ENCODE measurements around the gene IFNA17.
"Not testable (repeated sequence)": the region's sequence is repeated elsewhere in the genome, so short reads cannot be mapped to it uniquely, and the experiment has no call there.

IFNA17 gene

DNA sequence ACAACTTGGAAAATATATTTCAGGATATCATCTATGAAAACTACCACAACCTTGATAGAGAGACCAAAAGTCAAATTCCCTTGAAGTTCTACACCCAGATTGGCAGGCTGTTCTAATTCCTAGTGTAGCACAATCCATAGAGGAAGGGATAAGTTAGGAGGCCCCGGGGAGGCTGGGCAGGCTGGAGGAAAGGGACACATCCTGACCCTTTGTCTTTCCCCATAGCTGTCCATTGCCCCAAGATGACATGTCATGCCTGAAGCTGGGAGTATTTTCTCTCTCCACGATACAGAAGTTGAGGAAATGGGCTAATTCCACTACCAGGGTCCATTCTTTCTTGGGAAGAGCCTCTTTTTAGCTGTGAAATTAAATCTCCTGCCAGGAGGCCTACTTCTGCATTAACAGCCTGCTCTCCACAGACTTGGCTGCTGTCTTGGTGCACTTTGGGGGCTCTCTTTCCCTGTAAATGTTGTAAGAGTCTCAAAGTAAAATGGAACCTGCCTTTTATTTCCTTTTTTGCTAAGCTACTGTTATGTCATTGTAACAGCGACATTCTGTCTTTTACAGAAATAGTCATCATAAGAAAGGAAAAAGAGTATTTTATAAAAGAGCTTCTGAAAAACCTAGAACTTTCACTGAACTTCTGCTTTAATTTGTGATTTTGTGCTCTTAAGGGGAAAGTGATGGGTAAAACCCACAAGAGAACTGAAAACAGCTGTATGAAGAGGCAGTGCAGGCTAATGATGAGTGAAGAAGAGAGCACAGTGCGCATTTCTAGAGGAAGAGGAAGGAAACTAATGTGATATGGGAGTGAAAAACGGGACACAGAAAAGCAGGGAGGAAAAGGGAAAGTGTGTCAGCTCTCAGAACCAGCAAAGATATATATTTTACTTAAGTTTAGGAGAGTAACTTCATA lies 14.4 kb downstream of the IFNA17 start:
- intact Hi-C loops (cut with DNase I); DNase-seq: not testable (repeated sequence)

DNA sequence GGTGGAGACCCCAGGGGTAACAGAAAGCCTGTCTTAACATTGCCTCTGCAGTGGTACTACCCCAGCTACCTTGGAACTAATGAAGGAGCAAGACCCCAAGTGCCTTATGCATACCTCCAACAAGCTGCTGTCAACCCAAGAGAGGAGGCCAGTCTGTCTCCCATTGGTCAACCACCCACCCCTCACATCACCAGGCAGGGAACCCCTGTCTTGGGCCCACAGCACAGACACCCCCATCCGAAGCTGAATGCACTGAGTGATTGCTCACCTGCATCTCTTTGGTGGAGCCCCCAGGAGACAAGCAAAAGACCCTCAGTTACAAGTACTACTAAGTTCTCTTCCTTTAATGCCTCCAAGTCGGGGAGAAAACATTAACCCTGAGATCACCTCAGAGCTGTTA lies 15.9 kb downstream of the IFNA17 start:
- intact Hi-C loops (cut with DNase I); DNase-seq: not testable (repeated sequence)

DNA sequence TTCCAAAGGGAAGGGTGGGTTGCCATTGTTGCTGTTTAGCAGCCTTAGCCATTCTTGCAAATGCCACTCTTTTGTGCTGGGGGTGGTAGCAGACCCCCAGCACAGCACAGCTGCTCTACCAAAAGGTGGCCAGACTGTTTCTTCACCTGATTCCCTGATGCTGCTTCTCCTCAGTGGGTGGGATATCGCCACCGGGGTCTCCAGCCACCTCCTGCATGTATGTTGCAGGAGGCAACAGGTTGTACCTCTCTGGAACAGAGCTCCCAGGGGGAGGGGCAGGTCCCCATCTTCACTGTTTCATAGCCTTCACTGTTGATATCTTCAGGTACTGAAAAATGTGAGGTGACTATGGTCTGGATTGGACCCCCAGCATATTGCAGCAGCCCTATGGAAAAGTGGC lies 17.2 kb downstream of the IFNA17 start:
- intact Hi-C loops (cut with DNase I); DNase-seq: not testable (repeated sequence)

DNA sequence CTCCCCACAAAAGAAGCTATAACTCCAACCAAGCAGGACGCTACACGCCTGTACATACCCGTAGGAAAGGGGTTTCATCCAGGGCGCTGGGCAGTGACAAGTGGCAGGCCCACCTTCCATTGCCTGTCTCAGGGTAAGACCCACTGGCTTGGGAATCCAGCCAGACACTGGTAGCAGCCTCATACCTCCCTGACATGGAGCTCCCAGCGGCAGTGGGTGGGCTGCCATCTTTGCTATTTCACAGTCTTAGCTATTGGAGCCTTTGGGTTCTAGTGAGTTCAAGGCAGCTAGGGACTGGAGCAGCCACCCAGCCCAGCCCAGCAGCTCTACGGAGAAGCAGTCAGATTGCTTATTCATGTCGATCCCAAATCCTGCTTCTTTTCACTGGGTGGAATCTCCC lies 17.7 kb downstream of the IFNA17 start:
- intact Hi-C loops (cut with DNase I) = no loop called here
- DNase-seq = no peak

DNA sequence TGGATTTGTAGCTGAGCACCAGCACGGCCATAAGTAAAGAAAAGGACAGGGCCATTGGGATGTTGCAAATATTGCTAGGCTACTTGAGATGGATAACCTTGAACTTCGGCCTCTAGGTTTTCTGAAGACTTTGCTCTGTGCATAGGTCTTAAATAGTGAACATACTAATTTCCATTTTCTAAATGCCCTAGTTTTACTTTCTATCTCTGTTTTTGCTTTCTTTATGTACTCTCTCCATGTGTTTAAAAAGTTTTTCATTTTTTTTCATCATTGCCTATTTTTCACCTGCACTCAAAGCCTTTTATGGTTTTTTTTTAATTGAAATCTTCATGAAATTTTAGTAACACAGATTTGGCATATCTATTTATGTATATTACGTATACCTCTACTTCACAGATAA lies 21.0 kb downstream of the IFNA17 start, which contains the start of gene IFNA10:
Gene IFNA10, minus strand, starts transcription at position 101 of the 400 bp plus-strand sequence. Its CDS starts 46 bp downstream, at position 55.
- not testable (repeated sequence) for DNase-seq

DNA sequence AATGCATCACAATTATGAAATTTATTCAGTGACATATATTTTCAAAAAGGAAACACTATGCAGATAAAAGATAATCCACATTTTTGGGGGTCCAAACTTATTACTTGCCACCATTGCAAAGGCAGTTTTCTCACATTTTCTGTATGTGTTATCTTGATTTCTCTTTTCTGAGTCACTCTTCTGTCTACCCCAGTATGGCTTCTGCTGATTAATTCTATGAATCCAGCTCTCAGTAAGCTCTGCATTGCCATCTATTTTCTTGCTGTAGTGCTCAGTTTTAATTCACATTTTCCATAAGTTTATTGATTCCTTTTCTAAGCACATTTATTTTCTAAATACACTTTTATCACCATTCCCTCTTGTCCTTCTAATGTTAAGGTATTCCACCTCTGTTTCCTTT lies 22.8 kb downstream of the IFNA17 start:
- DNase-seq = no peak
- intact Hi-C loops (cut with DNase I) = no loop called here

More for the DNA sequence above, 21.0 kb downstream of the IFNA17 start, which contains the start of gene IFNA10:
- intact Hi-C loops (cut with DNase I) = not testable (repeated sequence)

DNA sequence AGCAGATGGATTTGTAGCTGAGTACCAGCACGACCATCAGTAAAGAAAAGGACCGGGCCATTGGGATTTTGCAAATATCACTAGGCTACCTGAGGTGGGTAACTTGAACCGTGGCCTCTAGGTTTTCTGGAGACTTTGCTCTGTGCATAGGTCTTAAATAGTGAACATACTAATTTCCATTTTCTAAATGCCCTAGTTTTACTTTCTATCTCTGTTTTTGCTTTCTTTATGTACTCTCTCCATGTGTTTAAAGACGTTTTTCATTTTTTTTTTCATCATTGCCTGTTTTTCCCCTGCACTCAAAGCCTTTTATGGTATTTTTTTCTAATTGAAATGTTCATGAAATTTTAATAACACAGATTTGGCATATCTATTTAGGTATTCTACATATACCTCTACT lies 25.9 kb downstream of the IFNA17 start, which contains the start of gene IFNA7:
Gene IFNA7, minus strand, starts transcription at position 101 of the 400 bp plus-strand sequence. Its CDS starts 40 bp downstream, at position 61.
- DNase-seq; intact Hi-C loops (cut with DNase I): not testable (repeated sequence)

DNA sequence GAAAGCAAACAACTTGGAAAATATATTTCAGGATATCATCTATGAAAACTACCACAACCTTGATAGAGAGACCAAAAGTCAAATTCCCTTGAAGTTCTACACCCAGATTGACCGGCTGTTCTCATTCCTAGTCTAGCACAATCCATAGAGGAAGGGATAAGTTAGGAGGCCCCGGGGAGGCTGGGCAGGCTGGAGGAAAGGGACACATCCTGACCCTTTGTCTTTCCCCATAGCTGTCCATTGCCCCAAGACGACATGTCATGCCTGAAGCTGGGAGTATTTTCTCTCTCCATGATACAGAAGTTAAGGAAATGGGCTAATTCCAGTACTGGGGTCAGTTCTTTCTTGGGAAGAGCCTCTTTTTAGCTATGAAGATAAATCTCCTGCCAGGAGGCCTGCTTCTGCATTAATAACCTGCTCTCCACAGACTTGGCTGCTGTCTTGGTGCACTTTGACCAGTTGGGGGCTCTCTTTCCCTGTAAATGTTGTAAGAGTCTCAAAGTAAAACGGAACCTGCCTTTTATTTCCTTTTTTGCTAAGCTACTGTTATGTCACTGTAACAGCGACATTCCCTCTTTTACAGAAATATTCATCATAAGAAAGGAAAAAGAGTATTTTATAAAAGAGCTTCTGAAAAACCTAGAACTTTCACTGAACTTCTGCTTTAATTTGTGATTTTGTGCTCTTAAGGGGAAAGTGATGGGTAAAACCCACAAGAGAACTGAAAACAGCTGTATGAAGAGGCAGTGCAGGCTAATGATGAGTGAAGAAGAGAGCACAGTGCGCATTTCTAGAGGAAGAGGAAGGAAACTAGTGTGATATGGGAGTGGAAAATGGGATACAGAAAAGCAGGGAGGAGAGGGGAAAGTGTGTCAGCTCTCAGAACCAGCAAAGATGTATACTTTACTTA lies 32.9 kb downstream of the IFNA17 start:
- intact Hi-C loops (cut with DNase I) = not testable (repeated sequence)
- peak in 32 of 42 donors; percentile 9 to 69 (median 37) for DNase-seq

DNA sequence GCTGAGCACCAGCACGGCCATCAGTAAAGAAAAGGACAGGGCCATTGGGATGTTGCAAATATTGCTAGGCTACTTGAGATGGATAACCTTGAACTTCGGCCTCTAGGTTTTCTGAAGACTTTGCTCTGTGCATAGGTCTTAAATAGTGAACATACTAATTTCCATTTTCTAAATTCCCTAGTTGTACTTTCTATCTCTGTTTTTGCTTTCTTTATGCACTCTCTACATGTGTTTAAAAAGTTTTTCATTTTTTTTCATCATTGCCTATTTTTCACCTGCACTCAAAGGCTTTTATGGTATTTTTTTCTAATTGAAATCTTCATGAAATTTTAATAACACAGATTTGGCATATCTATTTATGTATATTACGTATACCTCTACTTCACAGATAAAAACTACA lies 40.5 kb downstream of the IFNA17 start, which contains the start of gene IFNA4:
Gene IFNA4, minus strand, starts transcription at position 101 of the 400 bp plus-strand sequence. Its CDS starts 56 bp downstream, at position 45.
- DNase-seq; intact Hi-C loops (cut with DNase I): not testable (repeated sequence)

DNA sequence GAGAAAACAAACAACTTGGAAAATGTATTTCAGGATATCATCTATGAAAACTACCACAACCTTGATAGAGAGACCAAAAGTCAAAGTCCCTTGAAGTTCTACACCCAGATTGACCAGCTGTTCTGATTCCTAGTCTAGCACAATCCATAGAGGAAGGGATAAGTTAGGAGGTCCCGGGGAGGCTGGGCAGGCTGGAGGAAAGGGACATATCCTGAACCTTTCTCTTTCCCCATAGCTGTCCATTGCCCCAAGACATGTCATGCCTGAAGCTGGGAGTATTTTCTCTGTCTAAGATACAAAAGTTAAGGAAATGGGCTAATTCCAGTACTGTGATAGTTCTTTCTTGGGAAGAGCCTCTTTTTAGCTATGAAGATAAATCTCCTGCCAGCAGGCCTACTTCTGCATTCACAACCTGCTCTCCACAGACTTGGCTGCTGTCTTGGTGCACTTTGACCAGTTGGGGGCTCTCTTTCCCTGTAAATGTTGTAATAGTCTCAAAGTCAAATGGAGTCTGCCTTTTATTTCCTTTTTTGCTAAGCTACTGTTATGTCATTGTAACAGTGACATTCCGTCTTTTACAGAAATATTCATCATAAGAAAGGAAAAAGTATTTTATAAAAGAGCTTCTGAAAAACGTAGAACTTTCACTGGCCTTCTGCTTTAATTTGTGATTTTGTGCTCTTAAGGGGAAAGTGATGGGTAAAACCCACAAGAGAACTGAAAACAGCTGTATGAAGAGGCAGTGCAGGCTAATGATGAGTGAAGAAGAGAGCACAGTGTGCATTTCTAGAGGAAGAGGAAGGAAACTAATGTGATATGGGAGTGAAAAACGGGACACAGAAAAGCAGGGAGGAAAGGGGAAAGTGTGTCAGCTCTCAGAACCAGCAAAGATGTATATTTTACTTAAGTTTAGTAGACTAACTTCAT lies 44.9 kb downstream of the IFNA17 start:
- intact Hi-C loops (cut with DNase I) = not testable (repeated sequence)
- DNase-seq = peak in 8 of 42 donors; percentile 2 to 56 (median 14)

Data from head of caudate nucleus (tissue), 42 donors.